ENCODE measurements around the gene IL13.
A peak's percentile ranks its signal among the peaks of the same experiment; 100 is the strongest.

IL13 gene

DNA sequence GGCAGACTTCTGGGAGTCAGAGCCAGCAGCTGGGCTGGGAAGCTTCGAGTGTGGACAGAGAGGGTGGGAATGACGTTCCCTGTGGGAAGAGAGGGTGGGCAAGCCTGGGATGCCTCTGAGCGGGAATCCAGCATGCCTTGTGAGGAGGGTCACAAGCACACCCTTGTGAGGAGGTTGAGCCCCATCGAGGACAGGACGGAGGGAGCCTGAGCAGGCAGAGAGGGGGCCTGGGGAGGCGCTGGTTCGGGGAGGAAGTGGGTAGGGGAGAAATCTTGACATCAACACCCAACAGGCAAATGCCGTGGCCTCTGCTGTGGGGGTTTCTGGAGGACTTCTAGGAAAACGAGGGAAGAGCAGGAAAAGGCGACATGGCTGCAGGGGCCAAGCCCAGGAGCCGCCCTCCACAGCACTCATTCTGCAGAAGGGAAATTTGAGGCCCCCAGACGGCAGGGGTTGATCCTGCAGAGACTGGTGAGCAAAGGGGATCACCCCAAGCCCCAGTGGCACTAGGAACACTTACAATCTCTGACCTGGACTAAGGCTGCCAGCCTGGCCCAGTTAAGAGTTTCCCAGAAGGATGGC is 1.1 kb upstream of the IL13 start:
- no peak for DNase-seq

DNA sequence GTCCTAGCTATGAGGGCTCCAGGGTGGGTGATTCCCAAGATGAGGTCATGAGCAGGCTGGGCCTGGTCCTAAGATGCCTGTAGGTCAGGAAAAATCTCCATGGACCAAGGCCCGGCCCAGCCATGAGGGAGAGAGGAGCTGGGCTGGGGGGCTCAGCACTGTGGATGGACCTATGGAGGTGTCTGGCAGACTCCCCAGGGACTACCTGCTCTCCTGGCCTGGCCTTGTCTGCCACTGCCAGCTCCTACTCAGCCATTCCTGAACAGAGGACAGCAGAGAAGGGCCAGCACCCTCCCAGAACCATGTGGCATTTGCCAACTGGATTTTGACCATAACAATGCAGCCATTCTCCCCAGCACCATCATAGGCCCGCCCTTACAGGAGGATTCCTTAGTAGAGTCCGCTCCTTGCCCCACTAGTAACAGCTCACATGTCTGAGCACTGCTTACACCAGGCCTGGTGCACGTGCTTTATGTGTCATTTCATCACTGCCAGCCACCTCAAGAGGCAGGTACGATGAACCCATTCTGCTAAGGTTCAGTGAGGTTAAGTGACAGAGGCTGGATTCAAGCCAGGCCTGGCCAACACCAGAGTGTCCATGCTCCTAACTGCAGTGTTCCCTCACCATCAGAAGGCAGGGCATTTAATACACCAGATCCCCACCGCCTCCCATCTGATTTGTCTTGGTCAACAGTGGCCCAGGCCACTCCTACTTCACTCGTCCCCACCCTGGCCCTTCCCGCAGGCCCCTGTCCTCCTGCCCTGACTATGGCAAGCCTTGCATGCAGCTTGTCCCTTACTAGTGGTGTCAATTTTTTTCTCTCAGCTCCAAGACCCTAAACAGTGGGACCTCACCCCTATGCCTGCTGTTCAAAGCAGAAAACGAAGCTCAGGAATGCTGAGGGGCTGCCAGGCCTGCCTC is 669 bp downstream of the IL13 start:
- DNase-seq: no peak

DNA sequence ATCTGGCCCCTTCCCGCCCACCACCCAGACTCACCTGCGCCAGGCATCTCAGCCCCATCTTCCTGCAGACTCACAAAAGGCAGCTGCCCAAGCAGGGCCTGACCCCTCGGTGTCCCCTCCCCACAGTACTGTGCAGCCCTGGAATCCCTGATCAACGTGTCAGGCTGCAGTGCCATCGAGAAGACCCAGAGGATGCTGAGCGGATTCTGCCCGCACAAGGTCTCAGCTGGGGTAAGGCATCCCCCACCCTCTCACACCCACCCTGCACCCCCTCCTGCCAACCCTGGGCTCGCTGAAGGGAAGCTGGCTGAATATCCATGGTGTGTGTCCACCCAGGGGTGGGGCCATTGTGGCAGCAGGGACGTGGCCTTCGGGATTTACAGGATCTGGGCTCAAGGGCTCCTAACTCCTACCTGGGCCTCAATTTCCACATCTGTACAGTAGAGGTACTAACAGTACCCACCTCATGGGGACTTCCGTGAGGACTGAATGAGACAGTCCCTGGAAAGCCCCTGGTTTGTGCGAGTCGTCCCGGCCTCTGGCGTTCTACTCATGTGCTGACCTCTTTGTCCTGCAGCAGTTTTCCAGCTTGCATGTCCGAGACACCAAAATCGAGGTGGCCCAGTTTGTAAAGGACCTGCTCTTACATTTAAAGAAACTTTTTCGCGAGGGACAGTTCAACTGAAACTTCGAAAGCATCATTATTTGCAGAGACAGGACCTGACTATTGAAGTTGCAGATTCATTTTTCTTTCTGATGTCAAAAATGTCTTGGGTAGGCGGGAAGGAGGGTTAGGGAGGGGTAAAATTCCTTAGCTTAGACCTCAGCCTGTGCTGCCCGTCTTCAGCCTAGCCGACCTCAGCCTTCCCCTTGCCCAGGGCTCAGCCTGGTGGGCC is 1.9 kb downstream of the IL13 start:
- no peak for DNase-seq

DNA sequence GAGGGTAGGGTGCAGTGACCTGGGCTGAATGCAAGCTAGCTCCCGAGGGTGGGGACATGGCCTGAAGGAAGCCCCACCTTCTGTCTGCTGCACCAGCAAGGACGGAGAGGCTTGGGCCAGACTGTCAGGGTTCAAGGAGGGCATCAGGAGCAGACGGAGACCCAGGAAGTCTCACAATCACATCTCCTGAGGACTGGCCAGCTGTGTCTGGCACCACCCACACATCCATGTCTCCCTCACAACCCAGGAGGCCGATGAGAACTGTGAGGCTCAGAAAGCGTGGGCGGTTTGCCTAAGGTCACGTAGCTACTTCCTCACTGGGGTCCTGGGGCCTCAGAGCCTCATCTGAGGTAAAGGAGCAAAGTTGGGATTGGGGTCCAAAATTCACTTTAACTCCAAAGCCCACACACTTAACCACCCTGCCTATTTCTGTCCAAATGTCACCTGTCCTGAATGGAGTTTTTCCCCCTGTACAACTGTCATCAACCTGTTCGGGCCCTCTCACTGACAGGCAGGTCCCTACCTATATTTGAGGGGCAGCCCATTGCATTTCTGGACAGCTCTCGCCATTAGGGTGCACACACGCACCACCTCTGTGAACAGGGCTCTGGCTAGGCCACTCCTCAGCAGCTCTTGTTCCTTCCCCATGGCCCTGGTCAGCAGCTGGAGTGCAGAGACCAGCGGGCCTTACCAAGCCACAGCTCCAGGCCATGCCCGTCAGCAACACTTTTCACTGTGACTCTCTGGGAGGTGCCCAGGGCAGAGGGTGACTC is 3.4 kb downstream of the IL13 start:
- no peak for DNase-seq

DNA sequence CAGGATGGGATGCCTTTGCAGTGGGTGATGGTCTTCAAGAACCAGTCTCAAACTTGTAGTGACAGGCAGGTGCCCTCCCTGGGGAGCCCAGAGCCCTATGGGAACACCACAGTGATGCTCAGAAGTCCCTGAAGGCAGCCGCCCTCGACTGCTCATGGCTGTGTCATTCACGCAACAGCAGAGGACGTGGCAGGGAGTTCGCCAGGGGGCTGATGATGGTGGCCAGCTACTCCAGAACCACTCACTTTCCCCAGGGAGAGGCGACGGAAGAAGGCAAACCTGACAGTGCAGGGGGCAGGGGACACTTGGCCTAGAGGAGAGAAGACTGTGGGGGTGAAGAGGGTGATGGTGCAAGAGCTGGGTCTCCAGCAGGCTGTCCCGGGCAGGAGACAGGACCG is 4.0 kb downstream of the IL13 start:
- DNase-seq: no peak

DNA sequence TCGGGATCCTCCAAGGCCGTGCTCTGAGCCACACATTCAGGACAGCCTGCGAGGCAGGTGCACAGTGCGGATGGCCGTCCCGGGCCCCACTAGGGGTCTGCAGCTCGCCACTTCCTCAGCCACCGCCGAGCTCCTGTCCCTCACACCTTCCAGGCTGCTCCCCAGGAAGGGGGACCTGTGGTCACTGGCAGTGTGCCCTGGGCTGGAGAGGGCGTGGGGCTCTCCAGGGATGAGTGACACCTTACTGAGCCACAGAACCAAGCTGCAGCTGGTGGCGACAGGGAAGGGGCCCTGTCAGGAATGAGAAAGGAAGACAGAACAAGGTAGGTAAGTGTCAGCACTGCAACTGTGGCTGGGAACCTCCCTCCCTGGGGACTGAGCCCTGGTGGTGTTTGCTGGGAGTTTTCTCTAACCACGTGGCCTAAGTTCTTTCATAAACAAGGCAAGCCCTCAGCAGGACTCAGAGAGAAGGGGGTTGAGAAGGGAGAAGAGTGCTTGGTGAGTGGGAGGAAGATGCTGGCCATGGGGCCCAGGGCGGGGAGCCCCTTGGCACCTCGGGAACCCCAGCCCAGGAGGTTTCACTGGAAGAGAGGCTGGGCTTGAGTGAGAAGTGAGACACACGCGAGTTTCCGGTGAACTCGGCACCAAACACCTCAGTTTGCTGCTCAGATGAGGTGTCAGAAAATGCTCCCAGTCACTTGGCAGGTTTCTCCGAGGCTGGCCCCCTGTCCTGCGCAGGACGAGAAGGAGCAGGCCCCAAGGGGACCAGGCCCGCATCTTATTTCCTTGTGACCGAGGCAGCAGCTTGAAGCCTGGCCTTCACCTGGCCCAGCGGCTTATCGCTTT is 5.2 kb downstream of the IL13 start:
- peak; percentile 79 for DNase-seq

DNA sequence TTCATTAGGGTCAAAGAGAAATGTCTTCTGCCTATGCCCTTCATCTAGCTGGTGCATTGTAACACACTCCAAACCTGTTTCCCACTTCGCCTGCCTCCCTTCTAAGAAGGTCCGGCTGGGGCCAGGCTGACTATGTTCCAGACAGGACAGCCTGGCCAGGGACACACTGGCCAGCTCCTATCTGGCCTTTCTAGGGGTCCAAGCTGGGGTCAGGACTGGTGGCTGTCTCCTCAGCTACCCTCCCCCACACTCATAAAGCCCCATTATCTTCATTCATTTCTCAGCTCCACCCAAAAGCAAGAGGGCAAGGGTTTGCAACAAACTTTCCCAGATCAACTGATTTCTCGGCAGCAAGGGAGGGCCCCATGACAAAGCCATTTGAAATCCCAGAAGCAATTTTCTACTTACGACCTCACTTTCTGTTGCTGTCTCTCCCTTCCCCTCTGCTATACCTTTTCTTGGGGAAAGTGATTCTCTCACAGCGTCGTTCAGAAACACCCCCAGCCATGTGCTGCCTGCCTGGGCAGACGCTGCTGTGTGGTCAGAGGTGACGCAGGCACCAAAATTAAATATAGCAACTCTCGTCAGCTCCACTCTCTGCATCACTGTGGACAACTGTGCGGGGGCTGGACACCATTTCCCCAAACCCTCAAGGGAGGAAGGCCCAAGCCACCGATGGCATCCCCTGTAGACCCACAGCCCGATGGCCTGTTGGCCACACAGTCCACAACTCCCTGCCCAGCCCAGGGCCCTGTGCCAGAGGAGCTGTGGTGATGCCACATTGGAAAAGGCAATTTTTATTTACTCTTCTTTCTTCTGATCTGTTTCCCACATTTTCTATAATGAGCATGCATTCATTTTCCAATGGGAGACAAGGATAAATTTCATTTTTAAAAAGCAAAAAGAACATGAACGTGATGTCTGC is 6.1 kb downstream of the IL13 start:
- no peak for DNase-seq

DNA sequence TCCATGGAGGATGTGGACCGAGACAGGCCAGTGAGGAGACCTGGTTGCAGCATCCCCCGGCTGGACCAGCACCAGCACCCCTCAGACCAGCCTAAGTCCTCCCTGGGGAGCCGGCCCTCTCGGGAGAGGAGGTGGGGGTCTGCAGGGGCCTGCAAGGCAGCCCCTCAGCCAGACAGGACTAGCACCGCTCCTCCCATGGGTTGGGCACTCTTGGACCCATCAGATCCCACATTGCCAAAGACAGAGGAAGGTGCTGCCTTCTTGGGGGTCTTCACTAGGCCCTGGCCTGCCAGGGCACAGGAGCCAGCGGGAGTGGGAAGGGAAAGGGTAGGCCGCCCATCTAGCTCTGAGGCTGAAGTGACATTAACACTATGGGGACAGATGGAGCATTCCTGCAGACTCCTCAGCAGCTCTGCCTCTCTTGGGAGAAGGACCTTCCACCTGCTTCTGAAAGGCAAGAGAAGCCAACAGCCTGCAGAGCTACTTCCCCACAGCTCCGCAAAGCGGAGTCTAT is 6.8 kb downstream of the IL13 start:
- DNase-seq: no peak

DNA sequence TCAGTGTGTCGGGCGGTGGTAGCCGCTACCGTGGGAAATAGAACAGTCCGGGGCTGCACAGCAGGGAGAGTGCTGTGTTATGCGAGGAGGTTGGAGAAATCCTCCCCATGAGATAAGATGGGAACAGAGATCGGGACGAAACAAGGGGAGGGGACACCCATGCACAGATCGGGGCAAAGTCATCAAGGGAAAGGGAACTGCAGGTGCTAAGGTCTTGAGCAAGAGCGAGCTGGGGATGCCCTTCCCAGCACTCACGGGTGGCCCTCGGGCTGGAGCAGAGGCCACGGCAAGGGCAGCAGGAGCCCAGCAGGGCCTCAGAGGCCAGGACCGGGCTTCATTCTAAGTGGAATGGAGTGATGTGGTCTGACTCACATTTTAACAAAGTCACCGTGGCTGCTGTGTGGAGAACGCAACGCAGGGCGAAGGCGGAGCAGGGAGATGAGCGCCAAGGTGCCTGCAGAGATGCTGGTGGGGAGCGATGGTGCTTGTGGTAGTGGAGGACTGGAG is 7.7 kb downstream of the IL13 start:
- DNase-seq: no peak

DNA sequence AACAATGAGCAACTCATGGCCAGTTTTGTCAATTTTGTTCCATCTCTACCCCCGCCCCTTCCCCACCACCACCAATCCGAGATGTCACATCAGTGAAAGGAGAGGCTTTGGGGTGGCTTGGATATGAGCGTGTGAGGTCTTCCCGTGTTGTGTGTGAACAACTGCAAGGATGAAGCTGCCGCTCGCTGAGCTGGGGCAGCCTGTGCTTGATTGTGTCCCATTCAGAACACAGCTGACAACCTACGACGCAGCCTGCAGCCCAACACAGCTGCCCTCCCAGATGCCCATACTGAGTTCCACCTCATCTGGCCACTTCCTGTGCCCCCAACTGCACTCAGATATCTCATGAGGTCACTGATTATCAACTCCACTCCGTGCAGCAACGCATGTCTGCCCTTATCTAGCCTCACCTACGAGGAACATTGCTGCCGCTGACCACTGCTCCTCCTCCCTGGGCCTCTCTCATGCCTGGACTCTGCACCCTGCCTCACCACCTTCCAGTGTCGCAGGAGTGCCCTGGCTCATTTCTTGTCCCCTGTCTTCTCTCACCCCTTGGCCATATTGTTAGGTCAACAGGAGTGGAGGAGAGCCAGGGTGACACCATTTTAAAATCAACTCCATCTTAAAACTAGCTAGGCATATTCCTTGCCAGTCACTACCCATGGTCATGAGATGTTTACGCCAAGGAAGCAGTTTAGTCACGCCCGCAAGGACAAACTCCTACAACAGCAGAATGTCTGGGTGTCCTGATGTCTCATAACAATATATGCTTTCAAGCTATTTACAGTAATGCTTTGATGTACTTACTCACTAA is 8.5 kb downstream of the IL13 start:
- DNase-seq: no peak

DNA sequence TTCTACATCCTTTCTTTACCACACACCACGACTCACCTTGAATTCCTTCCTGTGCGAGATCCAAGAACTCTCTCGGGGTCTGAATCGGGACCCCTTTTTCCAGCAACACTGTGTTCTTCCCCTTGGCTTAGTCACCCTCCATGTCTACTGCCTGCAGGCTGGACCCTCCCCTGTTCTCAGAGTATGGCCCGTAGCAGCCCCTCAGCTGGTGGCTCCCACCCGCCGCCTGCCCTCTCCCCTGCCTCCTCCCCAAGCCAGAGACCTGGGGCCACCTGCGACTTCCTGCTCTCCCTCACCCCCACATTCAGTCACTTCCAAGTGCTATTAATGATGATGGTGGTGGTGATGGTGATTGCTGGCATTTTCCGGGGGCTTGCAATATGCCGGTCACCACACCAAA is 9.3 kb downstream of the IL13 start:
- DNase-seq: no peak

DNA sequence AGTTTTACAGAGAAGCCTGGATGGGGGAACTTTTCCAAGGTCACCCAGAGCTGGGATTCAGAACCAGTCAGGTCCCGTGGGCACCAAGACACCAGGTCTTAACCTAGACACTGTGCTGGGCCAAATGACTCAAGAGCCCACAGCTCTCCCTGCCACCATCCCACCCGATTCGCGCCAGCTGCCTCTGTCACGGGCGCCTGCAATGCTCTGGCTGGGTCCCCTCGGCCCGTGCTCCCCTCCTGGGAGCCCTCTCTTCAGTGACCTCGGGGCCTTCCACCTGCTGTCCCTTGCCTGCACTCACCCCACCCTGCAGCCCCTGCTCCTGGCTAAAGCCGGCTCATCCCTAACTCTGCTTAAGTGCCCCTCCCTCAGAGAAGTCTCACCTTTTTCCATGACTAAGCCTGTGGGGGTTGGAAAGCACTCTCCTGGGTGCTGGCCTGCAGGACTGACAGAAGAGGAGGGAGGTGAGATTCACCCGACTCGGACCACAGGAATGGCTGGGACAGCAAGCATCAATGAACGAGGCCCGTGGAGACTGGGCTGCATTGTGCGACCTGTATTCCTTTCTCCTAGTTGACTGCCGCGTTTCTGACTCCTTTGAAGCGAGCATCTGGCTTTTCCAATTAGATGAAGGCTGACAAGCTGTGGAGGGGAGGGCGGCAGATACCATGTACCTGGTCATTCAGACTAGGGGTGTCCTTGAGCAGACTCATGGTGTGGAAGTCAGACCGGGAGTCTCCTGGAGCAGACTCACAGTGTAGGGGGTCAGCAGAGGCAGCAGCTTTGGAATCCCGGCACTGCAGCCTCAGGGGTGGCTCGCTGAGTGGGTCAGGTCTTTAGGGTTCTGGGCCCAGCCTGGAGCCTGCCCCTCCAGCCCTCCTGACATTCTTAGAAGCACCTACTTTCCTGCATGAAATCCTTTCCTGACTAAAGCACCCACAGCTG is 10.1 kb downstream of the IL13 start:
- DNase-seq: no peak

DNA sequence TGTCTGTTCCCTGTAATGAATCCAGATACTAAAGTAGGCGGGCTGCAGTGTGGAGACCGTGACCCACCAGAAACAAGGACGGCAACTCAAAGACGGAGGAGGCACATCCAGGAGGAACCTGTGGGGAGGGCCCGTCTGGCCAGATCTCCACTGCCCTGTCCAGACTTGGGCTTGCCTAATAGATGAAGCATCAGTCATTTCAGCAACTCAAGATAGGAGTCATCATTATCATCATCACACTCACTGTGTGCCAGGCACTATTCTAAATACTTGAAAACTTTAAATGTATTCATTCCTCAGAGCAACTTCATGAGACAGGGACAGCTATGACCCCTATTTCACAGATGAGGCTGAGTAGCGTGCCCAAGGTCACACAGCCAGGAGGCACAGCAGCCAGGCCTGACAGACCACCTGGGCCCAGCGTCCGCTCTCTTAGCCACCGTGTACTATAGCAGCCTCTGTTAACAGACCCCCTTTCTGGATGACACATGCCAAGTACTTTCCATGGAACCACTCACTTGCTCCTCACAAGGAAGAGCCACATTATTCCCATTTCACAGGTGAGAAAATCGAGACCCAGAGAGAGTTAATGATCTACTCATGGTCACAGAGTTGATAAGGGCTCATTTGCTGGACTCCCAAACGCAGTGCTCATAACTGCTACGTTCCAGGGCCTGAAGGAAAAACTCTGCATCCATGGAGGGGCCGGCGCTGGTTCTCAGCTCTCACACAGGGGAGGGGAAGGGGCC is 10.9 kb downstream of the IL13 start:
- DNase-seq: no peak

DNA sequence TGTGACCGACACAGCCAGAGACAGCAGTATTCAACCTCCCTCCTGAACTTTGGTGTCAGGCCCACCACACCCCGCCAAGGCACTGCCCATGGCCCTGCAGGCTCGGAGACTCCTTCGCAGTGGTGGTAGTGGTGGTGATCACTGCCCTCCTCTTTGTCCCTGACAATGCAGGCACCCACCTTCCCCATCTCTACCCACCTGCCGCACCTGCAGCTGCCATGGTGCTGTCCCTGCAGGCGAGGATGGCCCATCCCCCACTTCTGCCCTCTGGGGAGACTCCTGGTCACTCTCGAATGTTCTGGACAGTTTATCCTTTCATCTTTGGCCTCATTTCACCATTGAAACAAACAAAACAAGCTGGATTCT is 11.5 kb downstream of the IL13 start:
- DNase-seq: no peak

DNA sequence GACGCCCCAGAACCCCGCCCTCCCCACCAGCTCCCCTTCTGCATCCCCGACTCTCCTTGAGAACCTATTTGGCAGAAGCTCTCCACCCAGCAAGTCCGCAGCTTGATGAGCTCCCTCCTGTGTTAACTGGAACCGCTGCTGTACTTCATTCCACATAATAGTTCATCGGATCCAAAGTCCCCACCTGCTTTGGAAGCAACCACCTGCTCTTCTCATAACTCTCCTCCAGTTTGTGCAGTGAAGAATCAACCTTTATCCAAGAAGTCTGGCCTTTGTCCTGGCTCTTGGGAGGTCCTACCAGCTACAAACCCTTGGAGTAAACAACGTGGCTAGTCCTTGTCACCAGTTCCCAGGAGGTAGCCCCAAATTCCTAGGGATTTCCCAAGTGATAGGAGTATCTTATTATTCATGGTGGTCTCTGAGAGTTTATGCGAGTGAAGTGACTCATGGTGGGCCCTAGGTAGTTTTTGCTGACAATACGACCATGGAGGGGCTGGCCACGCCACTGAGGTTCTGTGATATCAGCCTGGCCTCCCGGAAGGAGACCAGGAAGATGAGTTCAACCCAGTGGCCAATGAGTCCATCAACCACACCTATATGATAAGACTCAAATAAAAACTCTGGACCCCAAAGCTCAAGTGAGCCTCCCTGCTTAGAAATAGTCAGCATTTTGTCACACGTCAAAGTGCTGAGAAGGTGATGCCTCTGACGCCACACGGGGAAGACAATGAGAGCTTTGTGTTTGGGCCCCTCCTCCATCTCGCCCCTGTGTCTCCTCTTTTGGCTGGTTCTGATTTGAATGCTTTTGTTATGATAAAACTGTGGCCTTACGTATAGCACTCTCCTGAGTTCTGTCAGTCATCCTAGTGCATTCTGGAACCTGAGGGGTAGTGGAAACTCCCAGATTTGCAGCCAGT is 12.3 kb downstream of the IL13 start:
- DNase-seq: no peak

DNA sequence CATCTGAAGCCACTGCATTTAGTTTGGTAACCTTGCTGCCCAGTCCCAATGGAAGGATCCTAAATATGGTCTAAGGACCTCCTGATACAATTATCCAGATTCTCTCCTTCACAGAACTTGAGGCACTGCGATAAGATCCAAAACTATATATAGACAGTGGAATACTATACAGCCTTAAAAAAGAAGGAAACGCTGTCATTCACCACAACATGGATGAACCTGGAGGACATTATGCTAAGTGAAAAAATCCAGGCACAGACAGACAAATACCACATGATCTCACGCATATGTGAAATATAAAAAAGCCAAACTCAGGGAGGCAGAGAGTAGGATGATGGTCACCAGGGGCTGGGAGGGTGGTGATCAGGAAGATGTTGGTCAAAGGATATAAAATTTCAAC is 13.0 kb downstream of the IL13 start:
- no peak for DNase-seq

Measured in activated effector memory CD4-positive, alpha-beta T cell treated with anti-CD3 and anti-CD28 coated beads, Interleukin-2, amount 50 U/mL, for 16 hours (primary cell).